HG02938 (cell line): ENCODE measurements around the gene RASGEF1B.
A peak's percentile ranks its signal among the peaks of the same experiment; 100 is the strongest.
"Not testable (repeated sequence)": the region's sequence is repeated elsewhere in the genome, so short reads cannot be mapped to it uniquely, and the experiment has no call there.

Source experiments
- ATAC-seq: cut with Tn5 transposase; IDR thresholded peaks from one replicate; pipeline ENCODE4 v1.9.1; 2021; ENCODE audit warnings: mild to moderate bottlenecking, moderate library complexity; ENCODE audit not compliant: unreplicated experiment

Gene RASGEF1B

GRCh38 chr4:81498551-81499099 is 26.9 kb upstream of the RASGEF1B start:
- no peak for ATAC-seq

GRCh38 chr4:81498046-81498445 is 26.3 kb upstream of the RASGEF1B start:
- ATAC-seq, result no peak

- ATAC-seq, result no peak
Measured at GRCh38 chr4:81495345-81495744, 23.6 kb upstream of the RASGEF1B start.

- ATAC-seq, result peak; percentile 73
Measured at GRCh38 chr4:81494031-81494431, 22.3 kb upstream of the RASGEF1B start.

- no peak for ATAC-seq
Measured at GRCh38 chr4:81492606-81493230, 21.0 kb upstream of the RASGEF1B start.

GRCh38 chr4:81491943-81492342 is 20.2 kb upstream of the RASGEF1B start:
- peak; percentile 67 for ATAC-seq

GRCh38 chr4:81490403-81491160 is 18.9 kb upstream of the RASGEF1B start:
- no peak for ATAC-seq

- no peak for ATAC-seq
Measured at GRCh38 chr4:81486502-81486901, 14.8 kb upstream of the RASGEF1B start.

- ATAC-seq, result no peak
Measured at GRCh38 chr4:81485310-81485980, 13.7 kb upstream of the RASGEF1B start.

GRCh38 chr4:81482326-81482725 is 10.6 kb upstream of the RASGEF1B start:
- ATAC-seq, result no peak

GRCh38 chr4:81481151-81481550 is 9.4 kb upstream of the RASGEF1B start:
- ATAC-seq, result no peak

- ATAC-seq, result not testable (repeated sequence)
Measured at GRCh38 chr4:81479573-81479972, 7.9 kb upstream of the RASGEF1B start.

- ATAC-seq, result not testable (repeated sequence)
Measured at GRCh38 chr4:81473331-81474265, 1.9 kb upstream of the RASGEF1B start.

- peak; percentile 60 for ATAC-seq
Measured at GRCh38 chr4:81472281-81473182, 825 bp upstream of the RASGEF1B start.

- ATAC-seq, result no peak
Measured at GRCh38 chr4:81471298-81471587, 464 bp downstream of the RASGEF1B start.

- no peak for ATAC-seq
Measured at GRCh38 chr4:81470456-81471297, 1.0 kb downstream of the RASGEF1B start.

- ATAC-seq, result no peak
Measured at GRCh38 chr4:81469781-81470455, 1.8 kb downstream of the RASGEF1B start.

GRCh38 chr4:81468678-81469077 is 3.0 kb downstream of the RASGEF1B start:
- no peak for ATAC-seq

GRCh38 chr4:81467672-81467964 is 4.1 kb downstream of the RASGEF1B start:
- no peak for ATAC-seq
